ENCODE results near the gene ANKS1A.

The ANKS1A gene

DNA sequence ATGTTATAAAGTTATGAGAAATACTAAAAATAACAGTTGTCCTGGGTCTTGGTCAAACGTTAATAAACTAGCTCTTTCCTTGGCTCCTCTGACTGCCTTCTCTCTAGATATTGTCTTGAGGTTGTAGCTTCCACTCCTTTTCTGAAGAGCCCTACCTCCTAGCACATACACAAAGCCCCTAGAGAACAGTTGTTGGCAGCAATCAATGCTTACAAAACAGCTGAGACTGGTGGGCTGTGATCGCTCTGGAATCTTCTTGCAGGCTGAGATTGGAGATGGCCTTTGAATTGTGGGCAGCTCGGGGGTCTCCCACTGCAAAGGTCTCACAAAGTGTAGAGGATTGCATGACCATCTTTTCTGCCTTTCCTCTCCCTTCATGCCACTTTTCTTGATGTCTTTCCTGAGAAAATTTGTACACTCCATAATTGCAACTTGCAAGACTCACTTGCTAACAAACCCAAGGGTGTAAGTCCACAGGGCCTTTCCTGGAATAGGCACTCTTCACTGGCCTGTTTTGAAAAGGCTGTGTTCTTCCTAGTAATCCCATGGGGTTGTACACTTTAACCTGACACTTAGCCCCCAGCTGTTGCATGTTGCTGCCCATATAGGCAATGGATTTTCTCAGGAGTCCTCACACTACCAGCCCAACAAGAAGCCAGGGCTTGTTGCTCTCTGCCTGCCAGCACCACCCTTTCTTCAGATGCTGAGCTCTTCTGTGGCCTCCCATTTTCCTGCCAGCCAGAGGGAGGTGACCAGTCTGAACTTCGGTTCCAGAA lies 152.2 kb downstream of the ANKS1A start:
- H3K4me3 ChIP-seq (ENCODE audit: low read length), result no peak overlapping the region
- TF ChIP-seq, protein P1, sequence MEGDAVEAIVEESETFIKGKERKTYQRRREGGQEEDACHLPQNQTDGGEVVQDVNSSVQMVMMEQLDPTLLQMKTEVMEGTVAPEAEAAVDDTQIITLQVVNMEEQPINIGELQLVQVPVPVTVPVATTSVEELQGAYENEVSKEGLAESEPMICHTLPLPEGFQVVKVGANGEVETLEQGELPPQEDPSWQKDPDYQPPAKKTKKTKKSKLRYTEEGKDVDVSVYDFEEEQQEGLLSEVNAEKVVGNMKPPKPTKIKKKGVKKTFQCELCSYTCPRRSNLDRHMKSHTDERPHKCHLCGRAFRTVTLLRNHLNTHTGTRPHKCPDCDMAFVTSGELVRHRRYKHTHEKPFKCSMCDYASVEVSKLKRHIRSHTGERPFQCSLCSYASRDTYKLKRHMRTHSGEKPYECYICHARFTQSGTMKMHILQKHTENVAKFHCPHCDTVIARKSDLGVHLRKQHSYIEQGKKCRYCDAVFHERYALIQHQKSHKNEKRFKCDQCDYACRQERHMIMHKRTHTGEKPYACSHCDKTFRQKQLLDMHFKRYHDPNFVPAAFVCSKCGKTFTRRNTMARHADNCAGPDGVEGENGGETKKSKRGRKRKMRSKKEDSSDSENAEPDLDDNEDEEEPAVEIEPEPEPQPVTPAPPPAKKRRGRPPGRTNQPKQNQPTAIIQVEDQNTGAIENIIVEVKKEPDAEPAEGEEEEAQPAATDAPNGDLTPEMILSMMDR (IDR thresholded peaks at IDR 0.05; ENCODE audit: insufficient read depth, low read depth, low read length, missing control alignments), result no peak
- no peak for DNase-seq (ENCODE audit: low read depth)

DNA sequence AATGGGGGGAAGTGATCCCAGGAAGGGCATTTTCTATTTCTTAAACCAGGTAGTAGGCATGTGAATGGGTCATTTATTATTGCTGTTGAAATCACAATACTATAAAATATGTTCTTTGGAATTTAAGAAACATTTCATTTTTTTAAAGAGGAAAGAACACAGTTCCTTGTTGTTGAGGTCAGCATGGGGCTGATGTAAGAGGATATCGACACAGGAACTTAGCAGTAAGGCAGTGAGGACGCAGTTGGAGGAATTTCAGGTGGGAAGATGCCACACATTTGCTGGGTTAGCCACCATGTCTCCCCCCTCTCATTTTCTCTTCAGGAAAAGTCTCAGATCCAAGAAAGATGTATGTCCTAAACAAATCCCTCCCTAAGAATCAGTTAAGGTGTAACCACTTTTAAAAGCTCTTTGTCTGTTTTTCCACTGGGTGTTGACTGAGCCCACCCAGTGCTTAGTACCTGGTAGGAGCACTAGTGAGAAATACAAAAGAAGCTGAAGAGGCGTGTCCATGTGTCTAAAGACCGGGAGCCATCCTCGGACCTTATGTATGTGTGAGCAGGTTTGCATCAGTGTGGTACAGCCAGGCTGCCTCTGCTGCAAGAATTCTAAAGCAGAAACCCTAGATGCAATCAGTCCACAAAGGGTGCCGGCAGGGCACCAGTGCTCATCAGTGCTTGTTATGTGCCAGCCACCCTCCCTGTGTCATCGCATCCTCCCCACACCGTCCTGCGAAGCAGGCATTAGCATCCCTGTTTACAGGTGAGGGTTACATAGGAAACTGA lies 153.2 kb downstream of the ANKS1A start:
- no peak for DNase-seq (ENCODE audit: low read depth)
- TF ChIP-seq, protein P1 (IDR thresholded peaks at IDR 0.05; ENCODE audit: insufficient read depth, low read depth, low read length, missing control alignments), result no peak
- no peak overlapping the region for H3K4me3 ChIP-seq (ENCODE audit: low read length)

DNA sequence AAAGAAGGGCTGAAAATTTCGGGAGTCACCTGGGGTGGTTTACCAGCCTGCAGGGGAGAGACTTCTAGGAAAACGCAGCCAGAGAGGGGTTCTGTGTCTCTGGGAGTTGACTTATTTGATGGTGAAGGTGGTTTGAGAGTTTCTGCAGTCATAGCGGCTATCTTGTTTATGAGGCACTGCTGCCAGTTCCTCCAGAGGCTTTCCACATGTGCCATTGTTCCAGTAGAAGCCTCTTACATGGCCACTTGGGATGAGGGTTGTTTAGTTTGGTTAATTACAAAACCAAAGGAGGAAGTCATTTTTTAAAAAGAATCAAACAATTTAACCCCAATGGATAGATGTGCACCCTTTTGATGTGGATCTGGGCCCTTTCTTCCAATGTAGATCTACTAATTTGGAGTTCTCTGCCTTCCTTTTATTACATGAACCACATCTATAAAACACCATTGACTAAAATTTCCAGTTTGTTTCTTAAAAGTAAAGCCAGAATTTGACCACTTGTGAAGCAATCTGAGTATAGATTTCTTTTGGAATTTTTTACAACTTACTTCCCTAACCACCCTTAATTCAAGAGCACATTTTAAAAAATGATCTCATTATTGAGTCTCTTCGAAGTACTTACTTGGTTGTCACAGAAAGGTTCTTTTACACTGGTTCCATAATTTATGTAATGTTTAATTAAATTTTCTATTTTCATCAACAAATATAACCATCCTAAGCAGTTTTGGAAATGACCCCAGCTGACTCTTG lies 154.5 kb downstream of the ANKS1A start:
- DNase-seq (ENCODE audit: low read depth), result no peak
- H3K4me3 ChIP-seq (ENCODE audit: low read length), result no peak overlapping the region
- TF ChIP-seq, protein P1 (IDR thresholded peaks at IDR 0.05; ENCODE audit: insufficient read depth, low read depth, low read length, missing control alignments), result no peak

DNA sequence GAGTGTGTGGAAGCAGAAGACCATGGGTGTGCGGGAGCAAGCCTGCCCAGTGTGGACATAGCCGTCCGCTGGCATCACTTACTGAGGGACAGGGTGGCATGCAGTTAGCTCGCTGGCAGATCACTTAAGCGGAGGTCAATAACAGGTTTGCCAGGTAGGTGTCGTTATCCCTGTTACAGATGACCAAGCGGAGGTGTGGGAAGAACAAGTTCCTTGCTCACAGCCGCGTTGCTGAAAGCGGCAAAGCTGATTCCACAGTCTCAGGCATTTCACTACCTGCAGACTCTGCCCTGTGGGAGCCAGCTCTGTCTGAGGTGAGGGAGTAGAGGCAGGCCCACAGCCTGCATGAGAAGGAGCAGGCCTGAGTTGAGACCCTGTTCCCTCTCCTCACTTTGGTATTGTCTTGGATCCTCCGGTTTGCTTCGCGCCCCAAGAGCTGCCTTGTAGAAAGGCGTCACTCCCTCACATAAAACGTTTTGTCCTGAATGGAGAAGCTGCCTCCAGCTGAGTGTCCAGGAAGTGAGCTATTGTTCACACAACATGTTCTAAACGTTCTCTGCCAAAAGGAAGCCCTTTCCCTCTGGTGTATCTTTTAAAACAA lies 155.2 kb downstream of the ANKS1A start:
- peak; percentile 57 for DNase-seq (ENCODE audit: low read depth)
- H3K4me3 ChIP-seq (ENCODE audit: low read length), result no peak overlapping the region
- TF ChIP-seq, protein P1 (IDR thresholded peaks at IDR 0.05; ENCODE audit: insufficient read depth, low read depth, low read length, missing control alignments), result no peak

DNA sequence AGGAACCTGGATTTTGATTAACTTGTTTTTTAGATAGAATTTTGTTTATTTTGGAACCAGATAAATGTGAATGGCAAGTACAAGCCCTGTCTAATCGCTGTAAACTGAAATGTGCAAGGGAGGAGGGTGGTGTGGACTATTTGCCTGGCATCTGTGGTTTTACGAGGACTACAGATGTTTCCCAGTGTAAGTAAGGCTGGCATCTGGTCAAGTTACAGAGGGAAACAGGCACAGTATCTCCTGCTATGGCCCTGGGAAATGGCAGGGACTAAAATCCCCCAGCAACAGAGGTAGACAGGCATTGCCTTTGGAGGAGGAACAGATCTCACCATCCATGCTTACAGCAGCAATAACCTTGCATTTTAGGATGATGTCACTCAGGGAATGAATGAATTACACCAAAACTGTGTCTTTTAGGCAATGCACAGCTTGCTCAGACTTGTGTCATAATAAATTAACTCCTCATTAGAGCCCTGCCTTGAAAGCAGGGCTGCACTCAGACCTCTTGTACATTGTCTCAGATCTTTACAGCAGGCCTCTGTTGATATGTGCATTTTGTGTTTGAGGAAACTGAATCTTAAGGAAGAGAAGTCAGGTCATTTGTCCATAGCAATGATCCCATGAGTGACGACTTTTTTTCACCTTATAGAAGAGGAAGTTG lies 155.8 kb downstream of the ANKS1A start:
- DNase-seq (ENCODE audit: low read depth), result peak; percentile 79
- no peak overlapping the region for H3K4me3 ChIP-seq (ENCODE audit: low read length)
- TF ChIP-seq, protein P1 (IDR thresholded peaks at IDR 0.05; ENCODE audit: insufficient read depth, low read depth, low read length, missing control alignments), result no peak

DNA sequence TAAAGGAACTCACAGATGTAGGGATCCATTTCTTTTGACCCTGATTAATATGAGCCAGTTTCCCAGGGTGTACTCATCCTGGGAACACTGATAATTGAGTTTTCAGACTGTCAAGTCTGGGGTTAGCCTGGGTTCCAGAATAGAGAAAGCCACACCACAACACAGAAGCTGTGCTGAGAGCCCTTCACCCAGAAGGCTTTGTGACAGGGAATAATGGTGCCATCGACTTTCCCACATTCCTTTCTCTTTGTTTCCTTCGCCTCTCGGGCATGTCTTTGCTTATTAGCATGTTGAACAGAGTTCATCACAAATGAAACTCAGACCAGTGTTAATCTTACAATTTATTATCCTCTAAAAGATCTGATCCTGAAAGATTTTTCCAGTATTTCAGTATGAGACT lies 157.0 kb downstream of the ANKS1A start:
- no peak overlapping the region for H3K4me3 ChIP-seq (ENCODE audit: low read length)
- peak; percentile 21 for DNase-seq (ENCODE audit: low read depth)
- TF ChIP-seq, protein P1 (IDR thresholded peaks at IDR 0.05; ENCODE audit: insufficient read depth, low read depth, low read length, missing control alignments), result no peak
